Pons (tissue), 1 donor: ENCODE results near the gene ARHGAP11A.
"Not testable (repeated sequence)": the region's sequence is repeated elsewhere in the genome, so short reads cannot be mapped to it uniquely, and the experiment has no call there.

Experiments
- DNase-seq: peaks from one replicate; pipeline ENCODE4 v3.0.0-alpha.2; 2016; ENCODE audit warnings: low spot score

Gene ARHGAP11A, protein sequence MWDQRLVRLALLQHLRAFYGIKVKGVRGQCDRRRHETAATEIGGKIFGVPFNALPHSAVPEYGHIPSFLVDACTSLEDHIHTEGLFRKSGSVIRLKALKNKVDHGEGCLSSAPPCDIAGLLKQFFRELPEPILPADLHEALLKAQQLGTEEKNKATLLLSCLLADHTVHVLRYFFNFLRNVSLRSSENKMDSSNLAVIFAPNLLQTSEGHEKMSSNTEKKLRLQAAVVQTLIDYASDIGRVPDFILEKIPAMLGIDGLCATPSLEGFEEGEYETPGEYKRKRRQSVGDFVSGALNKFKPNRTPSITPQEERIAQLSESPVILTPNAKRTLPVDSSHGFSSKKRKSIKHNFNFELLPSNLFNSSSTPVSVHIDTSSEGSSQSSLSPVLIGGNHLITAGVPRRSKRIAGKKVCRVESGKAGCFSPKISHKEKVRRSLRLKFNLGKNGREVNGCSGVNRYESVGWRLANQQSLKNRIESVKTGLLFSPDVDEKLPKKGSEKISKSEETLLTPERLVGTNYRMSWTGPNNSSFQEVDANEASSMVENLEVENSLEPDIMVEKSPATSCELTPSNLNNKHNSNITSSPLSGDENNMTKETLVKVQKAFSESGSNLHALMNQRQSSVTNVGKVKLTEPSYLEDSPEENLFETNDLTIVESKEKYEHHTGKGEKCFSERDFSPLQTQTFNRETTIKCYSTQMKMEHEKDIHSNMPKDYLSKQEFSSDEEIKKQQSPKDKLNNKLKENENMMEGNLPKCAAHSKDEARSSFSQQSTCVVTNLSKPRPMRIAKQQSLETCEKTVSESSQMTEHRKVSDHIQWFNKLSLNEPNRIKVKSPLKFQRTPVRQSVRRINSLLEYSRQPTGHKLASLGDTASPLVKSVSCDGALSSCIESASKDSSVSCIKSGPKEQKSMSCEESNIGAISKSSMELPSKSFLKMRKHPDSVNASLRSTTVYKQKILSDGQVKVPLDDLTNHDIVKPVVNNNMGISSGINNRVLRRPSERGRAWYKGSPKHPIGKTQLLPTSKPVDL

DNA sequence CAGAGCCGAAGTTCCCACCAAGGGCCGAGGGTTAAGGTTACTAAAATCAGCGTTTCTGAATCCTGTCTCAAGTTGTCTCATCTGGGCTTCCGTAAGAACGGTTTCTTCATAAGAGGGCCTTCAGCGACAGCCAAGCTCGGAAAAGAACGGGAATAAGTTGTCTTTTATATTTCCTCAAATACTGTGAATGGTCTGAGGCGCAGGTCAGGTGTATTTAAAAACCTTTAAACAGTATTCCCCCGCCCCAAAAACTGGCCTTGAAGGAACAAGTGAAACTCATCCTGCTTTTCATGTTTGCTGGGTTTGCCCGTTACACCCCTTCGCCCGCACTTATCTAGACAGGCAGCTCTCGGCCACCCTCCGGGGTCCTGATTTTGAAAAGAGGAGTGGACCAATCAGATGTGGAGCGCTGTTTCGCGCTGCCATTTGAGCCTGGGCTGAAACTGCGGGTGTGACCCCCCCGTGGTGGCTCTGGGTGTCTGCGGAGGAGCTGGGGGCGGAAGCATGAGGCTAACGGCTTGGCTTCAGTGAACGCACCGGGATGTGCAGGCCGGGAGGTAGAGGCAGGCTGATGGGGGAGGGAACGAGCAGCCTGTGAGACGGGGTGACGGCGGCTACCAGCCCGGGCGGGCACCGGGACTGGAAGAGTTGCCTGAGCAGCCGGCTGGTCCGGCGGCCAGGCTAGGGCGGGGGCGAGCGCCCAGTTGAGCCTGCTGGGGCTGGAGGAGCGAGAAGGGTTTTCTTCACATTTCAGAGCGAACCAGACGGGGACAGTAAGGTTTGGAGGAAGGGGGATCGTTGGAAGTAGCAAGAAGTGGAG is at the start of gene ARHGAP11A:
TSS of gene ARHGAP11A (plus strand) at position 454 of the 820 bp plus-strand sequence. CDS start 708 bp downstream, outside the sequence.
- DNase-seq = peak; percentile 96

DNA sequence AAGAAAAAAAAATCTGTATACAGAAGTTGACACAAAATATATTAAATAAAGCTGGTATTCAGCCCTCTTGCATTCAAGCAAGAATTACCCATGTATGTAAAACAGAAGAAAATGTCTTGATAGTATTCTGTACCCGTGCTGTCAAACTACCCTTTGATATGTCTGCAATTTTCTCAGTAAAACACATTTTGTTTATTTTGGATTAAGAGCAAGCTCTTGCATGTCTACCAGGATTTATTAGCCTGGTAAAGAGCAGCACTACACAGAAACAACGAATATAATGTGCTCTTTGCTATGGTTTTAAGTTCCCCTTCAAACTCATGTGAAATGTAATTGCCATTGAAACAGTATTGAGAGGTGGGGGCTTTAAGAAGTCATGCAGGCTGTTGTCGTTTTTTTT is 46.3 kb upstream of the ARHGAP11A start:
- not testable (repeated sequence) for DNase-seq

DNA sequence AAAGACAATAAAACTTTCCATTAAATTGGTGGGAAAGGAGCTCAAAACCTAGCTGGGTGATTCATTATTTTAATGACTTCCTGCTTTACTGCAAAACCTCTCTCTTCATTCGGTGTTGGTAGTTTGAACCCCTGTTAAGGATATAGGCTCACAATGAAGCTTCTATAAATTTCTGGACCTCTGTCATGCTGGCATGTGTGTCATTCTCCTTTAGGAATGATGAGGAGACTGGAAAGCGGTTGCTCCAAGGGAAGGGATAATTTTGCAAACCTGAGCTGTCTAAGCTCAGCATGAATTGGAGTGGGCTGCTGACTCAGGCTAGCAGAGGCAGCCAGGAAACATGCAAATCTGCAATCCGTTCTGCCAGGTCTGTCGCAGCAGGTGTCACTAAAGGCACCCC is 36.8 kb upstream of the ARHGAP11A start:
- not testable (repeated sequence) for DNase-seq

DNA sequence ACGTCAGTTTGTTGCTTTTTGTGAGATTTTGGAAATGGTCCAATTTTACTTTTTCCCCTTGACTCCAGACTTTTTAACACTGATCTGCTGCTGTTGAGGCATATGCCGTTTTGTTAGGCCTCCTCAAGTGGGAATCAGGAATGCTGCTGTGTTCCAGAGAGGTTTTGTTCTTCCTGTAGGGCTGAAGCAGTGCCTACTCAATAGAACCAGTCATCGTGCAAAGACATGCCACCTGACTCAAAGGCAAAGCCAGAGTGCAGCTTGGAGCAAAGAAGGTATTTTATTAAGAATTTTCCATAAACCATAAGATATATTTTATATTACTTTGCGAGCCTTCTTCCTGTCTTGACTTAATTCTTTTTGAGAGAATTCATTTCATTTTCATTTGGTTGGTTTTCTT is 29.5 kb upstream of the ARHGAP11A start:
- DNase-seq = not testable (repeated sequence)

DNA sequence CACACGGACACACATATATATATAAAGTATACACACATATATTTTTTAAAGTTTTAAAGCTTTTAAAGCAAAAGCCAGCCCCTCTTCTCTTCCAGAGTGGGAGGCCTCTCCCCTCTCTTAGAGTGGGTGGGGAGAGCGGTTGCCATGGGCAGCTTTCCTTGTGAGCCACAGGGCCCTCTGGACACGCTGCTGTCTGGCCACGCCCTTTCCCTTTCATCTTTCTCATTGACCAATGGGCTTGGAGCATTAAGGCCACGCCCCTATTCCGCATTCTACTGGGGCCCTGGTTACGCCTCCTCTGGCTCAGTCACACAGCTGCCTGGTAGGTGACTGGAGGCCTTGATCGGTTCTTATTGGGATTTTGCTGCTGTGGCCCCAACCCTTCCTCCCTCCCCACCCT is 22.2 kb upstream of the ARHGAP11A start, which contains the start of gene GOLGA8N:
TSS of gene GOLGA8N (plus strand) at position 306 of the 400 bp plus-strand sequence.
- DNase-seq = not testable (repeated sequence)

DNA sequence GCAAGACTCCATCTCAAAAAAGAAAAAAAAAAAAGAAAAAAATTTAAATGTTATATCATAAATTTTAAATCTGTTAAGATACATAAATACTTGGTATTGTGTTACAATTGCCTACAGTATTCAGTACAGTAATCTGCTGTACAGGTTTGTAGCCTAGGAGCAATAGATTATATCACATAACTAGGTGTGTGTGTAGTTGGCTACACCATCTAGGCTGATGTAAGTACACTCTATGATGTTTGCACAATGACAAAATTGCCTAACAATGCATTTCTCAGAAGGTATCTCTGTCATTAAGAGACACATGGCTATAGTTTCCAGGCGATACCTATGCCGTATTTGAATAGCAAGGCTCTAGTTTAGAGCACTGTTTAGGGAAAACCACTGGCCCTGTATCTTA is 5.8 kb upstream of the ARHGAP11A start:
- DNase-seq = not testable (repeated sequence)

DNA sequence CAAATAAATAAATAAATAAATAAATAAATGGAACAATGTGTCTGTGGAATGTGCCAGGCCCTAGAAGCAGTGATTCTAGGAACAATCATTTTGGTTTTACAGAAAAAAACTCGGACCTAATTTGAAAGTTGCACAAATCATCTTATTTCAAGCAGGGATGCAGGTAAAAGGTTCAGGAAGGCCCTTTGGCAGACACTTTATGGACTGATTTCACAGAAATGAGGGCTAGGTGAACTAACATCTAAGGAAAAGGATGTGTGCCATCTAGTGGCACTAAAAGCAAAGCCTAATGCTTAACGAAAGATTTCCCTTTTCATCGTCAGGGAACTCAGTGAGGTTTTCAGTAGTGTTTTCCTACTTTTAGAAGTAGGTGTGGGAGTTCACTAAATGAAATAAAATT is 4.6 kb upstream of the ARHGAP11A start:
- peak; percentile 59 for DNase-seq

DNA sequence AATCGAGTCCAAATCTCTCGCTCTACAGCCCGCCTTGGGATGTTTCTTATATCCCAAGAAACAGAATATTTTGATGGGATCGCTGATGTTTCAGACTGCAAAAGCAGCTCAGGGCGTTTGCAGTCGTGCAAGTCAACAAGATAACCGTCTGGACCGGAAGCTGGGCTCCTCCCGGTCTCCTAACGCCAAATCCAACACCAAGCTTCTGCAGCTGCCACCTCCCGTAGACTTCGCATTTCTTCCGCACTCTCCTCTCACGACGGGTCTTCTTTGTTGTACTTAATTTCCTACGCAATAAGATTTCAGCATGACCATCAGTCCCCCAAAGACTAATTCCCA is 623 bp upstream of the ARHGAP11A start:
- DNase-seq = not testable (repeated sequence)

DNA sequence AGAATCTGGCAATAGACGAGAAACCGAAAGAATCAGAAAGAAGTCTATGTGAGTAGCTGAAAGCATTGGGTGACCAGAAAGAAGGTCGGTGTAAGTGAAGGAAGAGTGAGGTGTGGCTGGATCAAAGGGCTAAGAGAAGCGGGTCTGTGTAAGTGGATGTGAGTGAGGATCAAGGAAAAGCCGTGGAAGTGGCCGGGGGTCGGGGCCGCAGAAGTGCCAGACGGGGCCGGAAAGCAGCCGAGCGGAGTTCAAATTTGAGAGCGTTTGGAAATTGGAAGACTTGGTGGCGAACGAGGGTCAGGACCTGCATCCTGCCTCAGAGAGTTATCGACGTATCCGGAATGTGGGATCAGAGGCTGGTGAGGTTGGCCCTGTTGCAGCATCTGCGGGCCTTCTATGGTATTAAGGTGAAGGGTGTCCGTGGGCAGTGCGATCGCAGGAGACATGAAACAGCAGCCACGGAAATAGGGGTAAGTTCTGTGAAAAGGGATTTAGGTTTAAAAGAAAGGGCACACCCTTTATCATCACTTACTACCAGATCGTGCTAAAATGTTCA is 645 bp downstream of the ARHGAP11A start:
- not testable (repeated sequence) for DNase-seq

DNA sequence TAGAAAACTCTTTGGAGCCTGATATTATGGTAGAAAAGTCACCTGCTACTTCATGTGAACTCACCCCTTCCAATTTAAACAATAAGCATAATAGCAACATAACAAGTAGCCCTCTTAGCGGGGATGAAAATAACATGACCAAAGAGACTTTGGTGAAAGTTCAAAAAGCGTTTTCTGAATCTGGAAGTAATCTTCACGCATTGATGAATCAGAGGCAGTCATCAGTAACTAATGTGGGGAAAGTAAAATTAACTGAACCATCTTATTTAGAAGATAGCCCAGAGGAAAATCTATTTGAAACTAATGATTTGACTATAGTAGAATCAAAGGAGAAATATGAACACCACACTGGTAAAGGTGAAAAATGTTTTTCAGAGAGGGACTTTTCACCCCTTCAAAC is 21.1 kb downstream of the ARHGAP11A start:
- DNase-seq = no peak

DNA sequence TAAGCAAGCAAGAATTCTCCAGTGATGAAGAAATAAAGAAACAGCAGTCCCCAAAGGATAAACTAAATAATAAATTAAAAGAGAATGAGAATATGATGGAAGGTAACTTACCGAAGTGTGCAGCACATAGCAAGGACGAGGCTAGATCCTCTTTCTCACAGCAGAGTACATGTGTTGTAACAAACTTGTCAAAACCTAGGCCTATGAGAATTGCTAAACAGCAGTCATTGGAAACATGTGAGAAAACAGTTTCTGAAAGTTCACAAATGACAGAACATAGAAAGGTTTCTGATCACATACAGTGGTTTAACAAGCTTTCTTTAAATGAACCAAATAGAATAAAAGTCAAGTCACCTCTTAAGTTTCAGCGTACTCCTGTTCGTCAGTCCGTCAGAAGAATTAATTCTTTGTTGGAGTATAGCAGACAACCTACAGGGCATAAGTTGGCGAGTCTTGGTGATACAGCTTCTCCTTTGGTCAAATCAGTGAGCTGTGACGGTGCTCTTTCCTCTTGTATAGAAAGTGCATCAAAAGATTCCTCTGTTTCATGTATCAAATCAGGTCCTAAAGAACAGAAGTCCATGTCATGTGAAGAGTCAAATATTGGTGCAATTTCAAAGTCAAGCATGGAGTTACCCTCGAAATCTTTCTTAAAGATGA is 21.7 kb downstream of the ARHGAP11A start:
- DNase-seq = no peak

DNA sequence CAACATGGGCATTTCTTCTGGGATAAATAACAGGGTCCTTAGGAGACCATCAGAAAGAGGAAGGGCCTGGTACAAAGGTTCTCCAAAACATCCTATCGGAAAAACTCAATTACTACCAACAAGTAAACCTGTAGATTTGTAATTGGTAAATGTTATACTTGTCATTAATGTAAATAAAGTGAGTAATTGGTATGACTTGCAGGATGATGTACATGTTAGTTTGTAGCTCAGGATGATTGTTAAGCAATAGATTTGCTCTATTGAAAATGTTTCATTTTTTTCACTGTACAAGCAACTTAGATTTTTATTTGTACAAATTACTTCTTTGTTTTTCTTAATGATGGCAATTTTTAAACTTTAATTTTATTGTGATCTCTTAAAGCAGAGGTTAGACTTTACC is 22.4 kb downstream of the ARHGAP11A start:
- no peak for DNase-seq

DNA sequence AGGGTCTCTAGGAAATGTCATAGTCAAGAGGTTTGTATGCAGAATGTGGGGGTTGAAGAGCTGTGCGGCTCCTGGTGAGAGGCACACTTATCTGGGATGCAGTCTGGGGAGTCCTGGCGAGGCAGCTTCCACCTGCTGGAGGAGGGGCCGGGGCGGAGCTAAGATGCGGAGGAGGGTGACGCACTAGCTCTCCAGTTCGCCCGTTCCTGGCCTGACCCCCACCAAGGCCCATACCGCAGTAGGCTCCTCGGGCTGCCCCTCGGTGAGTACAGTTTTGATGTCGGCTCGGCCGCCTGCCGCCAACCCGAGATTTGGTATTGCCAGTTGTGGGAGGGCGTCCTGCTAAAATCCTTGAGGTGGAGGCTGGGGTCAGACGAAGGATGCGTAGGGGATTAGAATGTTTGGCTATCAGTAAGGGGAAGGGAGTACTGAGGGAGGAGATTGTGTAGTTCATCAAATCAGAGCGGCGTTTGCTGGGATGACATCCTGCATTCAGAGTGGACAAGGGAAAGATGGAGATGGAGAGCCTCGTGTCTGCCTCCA is 26.3 kb downstream of the ARHGAP11A start, which contains the start of gene SCG5:
TSS of gene SCG5 (plus strand) at position 194 of the 543 bp plus-strand sequence. CDS start 1,883 bp downstream, outside the sequence.
- DNase-seq = peak; percentile 75

DNA sequence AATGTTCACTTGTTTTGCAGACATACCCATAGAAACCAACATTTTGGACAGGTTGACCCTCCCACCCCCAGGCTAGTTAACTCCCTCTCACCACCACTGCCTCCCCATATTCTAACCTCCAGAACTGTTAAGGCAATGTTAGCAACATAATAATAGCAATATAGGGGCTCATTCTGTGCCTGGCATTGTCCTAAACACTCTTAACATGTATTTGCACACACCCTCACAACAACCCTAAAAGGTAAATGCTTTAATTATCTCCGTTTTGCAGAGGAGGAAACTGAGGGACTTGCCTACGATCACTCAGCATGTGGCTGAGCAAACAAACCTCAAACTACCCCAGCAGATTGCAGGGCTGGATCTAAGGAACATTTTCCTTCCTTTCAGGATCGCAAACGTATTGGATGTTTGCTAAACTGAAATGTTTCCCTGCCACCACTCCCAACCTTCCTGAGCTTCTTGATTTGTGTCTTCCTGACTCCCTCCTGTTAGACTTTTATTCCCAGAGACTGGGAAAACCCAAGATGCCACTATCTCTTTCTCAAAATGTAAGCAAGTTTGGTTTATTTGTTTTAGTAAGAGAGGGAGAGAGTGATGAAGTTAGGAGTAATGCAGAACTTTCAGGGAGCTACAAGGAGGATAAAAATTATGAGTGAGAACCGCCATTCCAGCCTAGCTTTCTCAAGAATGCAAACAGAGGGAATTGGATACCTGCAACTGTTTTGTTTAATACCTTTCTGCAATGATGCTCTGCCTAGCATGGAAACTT is 27.5 kb downstream of the ARHGAP11A start:
- DNase-seq = no peak

DNA sequence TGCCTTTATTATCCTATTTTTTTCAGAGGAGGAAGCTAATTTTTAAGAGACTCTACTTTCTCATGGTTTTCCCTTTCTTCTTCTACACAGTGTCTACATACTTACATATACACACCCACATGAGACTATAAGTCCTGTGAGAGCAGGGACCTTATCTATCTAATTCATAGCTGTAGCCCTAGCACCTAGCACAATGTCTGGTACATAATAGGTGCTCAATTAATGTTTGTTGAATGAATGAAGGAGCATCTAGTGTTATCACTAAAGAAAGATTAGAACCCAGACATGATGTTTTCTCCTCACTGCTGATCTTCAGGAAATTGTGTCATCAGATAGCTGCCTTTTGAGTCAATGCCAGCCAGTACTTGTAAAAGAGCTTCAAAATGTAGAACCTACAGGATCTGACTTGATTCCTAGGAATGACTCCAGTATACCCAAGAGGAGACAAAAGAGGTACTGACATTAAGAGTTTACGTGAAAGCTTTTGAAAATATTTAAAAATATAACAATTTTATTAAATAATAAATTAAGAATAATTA is 28.7 kb downstream of the ARHGAP11A start:
- no peak for DNase-seq

DNA sequence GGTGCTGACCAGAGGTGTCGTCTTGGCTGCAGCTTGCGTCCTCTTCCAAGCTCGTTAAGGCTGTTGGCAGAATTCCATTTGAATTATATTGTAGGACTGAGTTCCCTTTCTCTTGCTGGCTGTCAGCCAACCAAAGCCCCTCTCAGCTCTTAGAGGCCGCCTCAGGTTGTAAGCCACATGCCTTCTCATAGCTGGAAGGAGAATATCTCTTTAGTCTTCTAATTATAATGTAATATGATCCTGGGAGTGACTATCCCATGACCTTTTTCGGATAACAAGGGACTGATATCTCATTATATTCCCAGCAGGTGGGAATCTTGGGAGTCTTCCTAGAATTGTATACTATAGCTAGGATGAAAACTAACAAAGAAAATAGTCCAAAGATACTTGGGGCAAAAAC is 31.0 kb downstream of the ARHGAP11A start:
- no peak for DNase-seq

DNA sequence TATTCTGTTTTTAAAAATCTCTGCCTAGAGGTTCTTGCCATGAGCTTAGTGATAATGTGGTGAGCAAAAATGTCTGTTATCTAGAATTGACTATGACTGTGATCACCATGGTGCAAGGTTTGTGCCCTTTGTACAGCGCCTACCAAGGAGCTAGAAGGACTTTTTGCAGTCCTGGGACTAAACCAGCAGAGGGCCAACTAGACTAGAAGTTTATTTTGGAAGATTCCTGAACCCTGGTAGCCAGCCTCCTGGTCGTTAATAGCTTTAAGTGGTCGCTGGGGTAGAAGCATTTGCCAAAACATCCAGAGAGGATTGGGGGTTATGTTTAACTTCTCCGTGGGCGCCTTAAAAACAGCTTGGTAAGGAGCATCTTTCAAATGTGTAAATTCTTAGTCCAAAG is 34.0 kb downstream of the ARHGAP11A start:
- DNase-seq = no peak

DNA sequence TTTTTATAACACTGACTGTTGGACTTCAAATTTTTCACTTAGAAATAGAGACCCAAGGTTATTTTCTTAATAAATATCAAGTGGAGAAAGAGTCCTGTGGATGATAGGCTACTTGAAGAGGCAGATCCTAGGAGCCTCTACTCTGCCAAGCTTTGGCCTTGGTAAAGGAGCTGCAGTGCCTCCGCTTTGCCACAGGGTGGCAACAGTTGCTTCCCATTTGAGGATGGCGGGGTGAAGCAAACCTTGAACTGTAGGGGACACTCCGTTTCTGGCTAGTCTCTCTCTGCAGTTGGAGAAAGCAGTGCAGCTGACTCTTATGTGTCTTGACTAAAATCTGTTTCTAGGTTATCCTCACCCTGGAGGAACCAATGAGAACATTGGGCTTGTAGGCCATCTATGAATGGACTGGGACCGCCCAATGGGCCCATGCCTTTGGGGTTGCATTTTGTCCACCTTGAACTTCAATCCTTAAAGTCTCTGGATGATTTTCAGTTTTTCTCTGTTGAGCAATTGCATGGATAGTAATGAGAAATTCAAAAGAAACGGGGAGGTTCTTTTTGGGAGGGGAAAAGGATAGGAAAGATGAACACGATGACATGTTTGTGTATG is 36.0 kb downstream of the ARHGAP11A start:
- peak; percentile 78 for DNase-seq

DNA sequence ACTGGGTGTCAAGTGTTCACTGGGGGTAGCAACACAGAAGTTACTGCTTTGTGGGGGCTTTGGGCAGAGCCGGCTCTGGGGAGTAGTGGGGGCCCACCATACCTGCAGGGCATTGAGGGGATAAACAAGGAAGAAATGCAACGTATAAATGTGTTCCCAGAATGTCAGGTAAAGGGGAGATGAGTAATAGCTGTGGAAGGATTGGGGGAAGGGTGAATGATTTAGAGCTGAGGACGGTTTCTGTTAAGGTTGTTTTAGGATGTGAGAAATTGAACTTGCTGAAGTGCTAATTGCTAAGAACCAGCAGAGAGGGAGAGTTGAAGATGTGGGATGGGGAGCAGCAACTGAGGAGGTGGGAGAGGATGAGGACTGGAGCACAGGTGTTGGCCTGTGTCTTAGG is 36.9 kb downstream of the ARHGAP11A start:
- DNase-seq = no peak
